Stimulated activated CD4-positive, alpha-beta T cell treated with anti-CD3 and anti-CD28 coated beads, Interleukin-12 subunit alpha, Interleukin-12 subunit beta, amount 100 ng/mL, for 48 hours (primary cell): ENCODE results near the gene ROBO1.
"Not testable (repeated sequence)": the region's sequence is repeated elsewhere in the genome, so short reads cannot be mapped to it uniquely, and the experiment has no call there.

ENCODE experiments used
- DNase-seq, 3 donors: peaks; one replicate each; pipeline ENCODE4 v3.0.0-alpha.2; 2020; ENCODE audit warnings: low read depth in 2 of 3, low spot score in 1 of 3

The ROBO1 gene

GRCh38 chr3:79175870-79176269 lies 591.9 kb downstream of the ROBO1 start:
- DNase-seq, result no peak

- DNase-seq, result not testable (repeated sequence)
These were observed 594.5 kb downstream of the ROBO1 start for GRCh38 chr3:79173259-79173658.

- no peak for DNase-seq
These were observed 595.6 kb downstream of the ROBO1 start for GRCh38 chr3:79172241-79172640.

GRCh38 chr3:79170021-79170420 lies 597.8 kb downstream of the ROBO1 start:
- DNase-seq, result no peak

GRCh38 chr3:79167651-79168416 lies 600.0 kb downstream of the ROBO1 start:
- DNase-seq, result no peak

- DNase-seq, result no peak
These were observed 605.1 kb downstream of the ROBO1 start for GRCh38 chr3:79162653-79163052.

- no peak for DNase-seq
These were observed 605.9 kb downstream of the ROBO1 start for GRCh38 chr3:79161941-79162340.

GRCh38 chr3:79160421-79160820 lies 607.4 kb downstream of the ROBO1 start:
- no peak for DNase-seq

GRCh38 chr3:79159736-79160135 lies 608.1 kb downstream of the ROBO1 start:
- DNase-seq, result no peak

GRCh38 chr3:79157191-79157590 lies 610.6 kb downstream of the ROBO1 start:
- DNase-seq, result no peak

- DNase-seq, result no peak
These were observed 612.9 kb downstream of the ROBO1 start for GRCh38 chr3:79154865-79155264.

- no peak for DNase-seq
These were observed 619.0 kb downstream of the ROBO1 start for GRCh38 chr3:79148786-79149185.

GRCh38 chr3:79146024-79146423 lies 621.8 kb downstream of the ROBO1 start:
- no peak for DNase-seq

GRCh38 chr3:79140708-79141107 lies 627.1 kb downstream of the ROBO1 start:
- no peak for DNase-seq

- DNase-seq, result no peak
These were observed 628.3 kb downstream of the ROBO1 start for GRCh38 chr3:79139395-79140068.

GRCh38 chr3:79125313-79125984 lies 642.3 kb downstream of the ROBO1 start:
- no peak for DNase-seq

- DNase-seq, result no peak
These were observed 652.3 kb downstream of the ROBO1 start for GRCh38 chr3:79115458-79115857.

GRCh38 chr3:79113876-79114275 lies 653.9 kb downstream of the ROBO1 start:
- no peak for DNase-seq

- DNase-seq, result no peak
These were observed 656.3 kb downstream of the ROBO1 start for GRCh38 chr3:79111375-79112052.

GRCh38 chr3:79109754-79110153 lies 658.0 kb downstream of the ROBO1 start:
- DNase-seq, result no peak

GRCh38 chr3:79103307-79103706 lies 664.5 kb downstream of the ROBO1 start:
- no peak for DNase-seq
